ENCODE measurements around the gene AKT1. TPM values are rescaled to one million over a fixed set of nuclear protein-coding genes. Genes with fewer than 3 reads are reported as not detected.

Gene AKT1
- total and polyA plus RNA-seq, 5 donors, result 101 to 154 (median 125) TPM

DNA sequence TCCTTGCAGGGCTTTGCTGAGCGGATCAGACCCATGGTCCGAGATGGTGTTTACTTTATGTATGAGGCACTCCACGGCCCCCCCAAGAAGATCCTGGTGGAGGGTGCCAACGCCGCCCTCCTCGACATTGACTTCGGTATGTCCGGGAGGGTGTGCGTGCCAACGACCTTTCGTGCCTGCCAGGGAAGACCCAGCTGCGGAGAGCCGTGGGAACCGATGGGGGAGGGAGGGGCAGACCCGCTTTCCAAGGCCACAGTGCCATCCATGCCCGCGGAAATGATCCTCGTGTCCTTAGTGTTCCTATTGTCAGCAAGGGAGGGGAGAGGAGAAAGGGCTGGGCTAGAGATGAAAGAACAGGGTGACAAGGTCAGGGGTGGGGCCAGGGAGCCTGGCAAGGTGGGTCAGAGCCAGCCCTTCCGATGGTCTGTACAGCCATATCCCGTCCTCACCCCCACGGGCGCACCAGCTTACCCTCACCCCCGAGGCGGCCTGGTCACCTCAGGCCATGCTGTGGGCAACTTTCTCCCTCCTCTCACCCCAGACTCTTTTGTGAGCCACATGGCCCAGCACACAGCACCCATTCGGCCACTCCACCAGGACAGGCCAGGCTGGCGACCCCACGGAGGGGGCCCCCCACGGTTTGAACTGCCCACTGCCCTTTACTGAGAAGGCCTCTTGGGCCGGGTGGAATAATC is 54.3 kb downstream of the AKT1 start:
- H3K9me3 ChIP-seq (ENCODE audit: control insufficient read depth, low read length), result no peaks in the 10 kb centered on the region
- no peak for ATAC-seq
- WGBS, result 94% methylated on average over 29 of the region's 29 CpGs
- no peaks in the 10 kb centered on the region for H3K27me3 ChIP-seq (ENCODE audit: control insufficient read depth, insufficient read depth)
- no peak overlapping the region for H3K4me3 ChIP-seq (ENCODE audit: low read length)
- no peaks in the 10 kb centered on the region for H3K4me1 ChIP-seq (ENCODE audit: control insufficient read depth, insufficient read depth, low read length)
- no peak overlapping the region for H3K27ac ChIP-seq (ENCODE audit: low read length)
- intact Hi-C loops (cut with DNase I), result no loop called here
- peak; percentile 14 to 59 (median 38) for DNase-seq

DNA sequence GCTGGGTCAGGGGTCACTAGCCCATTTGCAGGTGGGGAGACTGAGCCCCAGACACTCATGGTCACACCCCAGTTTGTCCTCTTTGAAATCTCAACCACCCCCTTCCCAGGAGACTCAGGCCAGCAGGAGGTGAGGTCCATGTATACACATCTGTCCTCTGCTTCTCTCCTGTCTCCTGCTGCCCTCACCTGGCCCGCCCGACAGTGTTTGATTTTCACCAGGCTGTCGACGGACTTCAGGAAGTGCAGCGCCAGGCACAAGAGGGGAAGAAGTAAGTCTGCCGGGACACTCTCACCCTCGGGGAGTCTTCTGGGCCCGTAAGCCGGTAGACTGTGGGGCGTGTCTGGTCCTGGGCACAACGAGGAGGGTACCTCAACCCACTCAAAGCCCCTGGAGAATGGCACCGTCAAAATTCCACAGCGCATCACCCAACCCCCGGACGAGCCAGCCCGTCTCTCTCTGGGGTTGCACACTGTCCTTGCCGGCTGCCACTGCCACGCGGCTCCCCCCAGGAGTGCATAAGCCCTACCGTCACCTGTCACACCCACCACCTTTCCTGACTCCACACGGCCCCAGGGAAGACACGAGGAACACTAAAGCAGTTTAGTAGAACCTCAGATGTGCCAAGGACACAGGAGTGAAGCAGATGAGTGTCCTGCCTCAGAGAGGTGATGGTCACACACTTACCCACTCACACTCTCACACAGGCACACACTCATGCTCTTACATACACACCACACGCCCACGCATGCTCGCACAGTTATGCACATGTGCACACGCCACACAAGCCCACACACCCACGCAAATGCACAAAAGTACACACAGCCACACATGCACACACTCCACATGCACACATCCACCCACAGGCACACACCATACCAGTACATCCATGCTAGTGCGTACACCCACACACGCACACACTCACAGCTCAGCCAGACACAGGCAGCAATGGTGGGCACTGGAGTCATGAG is 55.7 kb downstream of the AKT1 start:
- peaks cover 12% of the 10 kb centered on the region for H3K4me1 ChIP-seq (ENCODE audit: control insufficient read depth, insufficient read depth, low read length)
- no peak overlapping the region for H3K4me3 ChIP-seq (ENCODE audit: low read length)
- intact Hi-C loops (cut with DNase I), result no loop called here
- H3K27ac ChIP-seq (ENCODE audit: low read length), result no peak overlapping the region
- no peaks in the 10 kb centered on the region for H3K27me3 ChIP-seq (ENCODE audit: control insufficient read depth, insufficient read depth)
- ATAC-seq (no peak), DNase-seq (peak in 1 of 3 donors; percentile 29)
- H3K9me3 ChIP-seq (ENCODE audit: control insufficient read depth, low read length), result no peaks in the 10 kb centered on the region
- 89% methylated on average over 29 of the region's 29 CpGs for WGBS

DNA sequence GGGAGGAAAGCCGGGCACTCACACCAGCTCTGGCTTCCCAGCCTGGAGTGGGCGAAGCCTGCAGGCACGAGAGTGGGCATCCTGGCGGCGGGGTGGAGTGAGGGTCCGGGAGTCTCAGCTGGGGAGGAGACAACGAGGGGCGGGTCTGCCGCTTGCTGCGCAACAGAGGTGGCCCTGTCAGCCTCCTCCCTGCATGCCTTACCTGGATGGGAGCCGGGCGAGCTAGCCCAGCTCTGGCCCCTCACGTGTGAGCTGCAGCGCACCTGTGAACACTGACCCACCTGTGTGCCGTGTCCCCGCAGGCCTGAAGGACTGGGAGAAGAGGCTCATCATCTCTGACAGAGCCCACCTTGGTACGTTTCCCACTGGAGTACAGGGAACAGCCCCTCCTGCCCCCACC is 56.5 kb downstream of the AKT1 start:
- peaks cover 15% of the 10 kb centered on the region for H3K4me1 ChIP-seq (ENCODE audit: control insufficient read depth, insufficient read depth, low read length)
- 93% methylated on average over 17 of the region's 17 CpGs for WGBS
- DNase-seq (peak in 2 of 3 donors; percentile 52 to 62), ATAC-seq (no peak)
- no peak overlapping the region for H3K27ac ChIP-seq (ENCODE audit: low read length)
- no peaks in the 10 kb centered on the region for H3K9me3 ChIP-seq (ENCODE audit: control insufficient read depth, low read length)
- intact Hi-C loops (cut with DNase I), result no loop called here
- no peaks in the 10 kb centered on the region for H3K27me3 ChIP-seq (ENCODE audit: control insufficient read depth, insufficient read depth)
- no peak overlapping the region for H3K4me3 ChIP-seq (ENCODE audit: low read length)

DNA sequence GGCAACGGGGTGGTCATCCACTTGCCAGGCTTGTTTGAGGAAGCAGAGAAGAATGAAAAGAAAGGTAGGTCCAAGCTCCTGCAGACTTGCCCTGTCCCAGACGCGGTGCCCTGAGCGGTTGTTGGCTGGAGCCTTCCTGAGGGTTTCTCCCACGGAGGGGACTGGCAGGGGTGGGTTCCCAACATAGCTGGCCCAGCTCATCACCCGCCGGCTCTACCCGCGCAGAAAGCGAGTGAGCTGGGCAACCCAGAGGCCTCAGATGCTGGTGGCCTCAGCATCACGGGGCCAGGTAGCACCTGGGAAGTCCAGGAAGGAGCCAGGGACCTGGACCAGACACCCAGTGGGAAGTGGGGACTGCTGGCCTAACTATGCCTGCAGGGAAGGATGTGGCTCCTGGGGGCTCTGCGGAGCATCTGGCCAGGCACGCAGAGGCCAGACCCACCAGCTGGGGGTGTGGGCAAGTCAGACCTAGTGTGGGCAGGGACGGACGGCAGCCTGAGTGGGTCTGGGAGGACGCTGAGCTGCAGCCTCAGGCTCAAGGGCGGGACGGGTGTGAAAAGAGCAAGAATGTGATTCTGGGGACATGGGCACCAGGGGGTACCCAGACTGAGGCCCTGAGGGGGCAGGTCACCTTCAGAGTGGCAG is 57.1 kb downstream of the AKT1 start:
- no peak overlapping the region for H3K4me3 ChIP-seq (ENCODE audit: low read length)
- no peak overlapping the region for H3K27ac ChIP-seq (ENCODE audit: low read length)
- peaks cover 20% of the 10 kb centered on the region for H3K4me1 ChIP-seq (ENCODE audit: control insufficient read depth, insufficient read depth, low read length)
- no peak for ATAC-seq
- peak in 1 of 3 donors; percentile 57 for DNase-seq
- intact Hi-C loops (cut with DNase I), result no loop called here
- 93% methylated on average over 18 of the region's 18 CpGs for WGBS
- H3K27me3 ChIP-seq (ENCODE audit: control insufficient read depth, insufficient read depth), result no peaks in the 10 kb centered on the region
- no peaks in the 10 kb centered on the region for H3K9me3 ChIP-seq (ENCODE audit: control insufficient read depth, low read length)

DNA sequence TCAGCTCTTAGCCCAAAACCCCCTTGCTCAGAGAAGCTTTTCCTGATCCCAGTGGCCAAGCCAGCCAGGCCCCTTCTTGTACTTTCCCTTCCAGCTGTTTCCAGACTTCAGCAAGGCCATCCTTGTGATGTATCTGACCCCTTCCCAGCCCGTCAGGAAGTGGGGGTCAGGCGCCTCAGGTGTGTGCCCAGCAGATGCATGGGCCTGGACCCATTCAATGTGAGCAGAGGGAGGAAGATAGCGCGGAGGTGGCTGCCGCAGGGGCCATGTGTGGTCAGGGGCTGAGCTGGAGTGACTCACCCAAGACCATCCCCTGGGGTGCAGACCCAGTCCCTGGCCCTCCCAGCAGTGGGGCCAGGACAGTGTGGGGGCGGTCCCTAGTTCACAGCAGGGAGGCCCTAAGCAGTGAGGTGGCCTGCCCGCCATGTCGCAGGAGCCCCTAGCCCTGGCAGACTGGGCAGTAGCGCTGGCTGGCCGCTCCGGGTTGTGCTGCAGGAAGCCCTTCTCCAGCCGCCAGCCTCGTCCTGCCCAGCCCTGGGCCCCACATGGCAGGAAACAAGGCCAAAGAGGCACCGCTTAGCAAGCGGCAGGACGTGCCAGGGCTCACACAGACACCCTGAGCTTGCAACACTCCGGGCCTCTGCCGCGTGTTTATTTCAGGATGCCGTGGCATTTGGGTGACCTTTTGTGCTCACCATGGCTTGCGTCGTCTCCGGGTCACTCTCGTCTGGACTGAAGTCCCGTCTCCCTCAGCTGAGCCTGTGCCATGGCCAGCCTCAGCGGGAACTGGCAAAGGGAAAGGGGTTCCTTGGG is 59.5 kb downstream of the AKT1 start:
- peak overlapping the region; percentile 79 for H3K27ac ChIP-seq (ENCODE audit: low read length)
- no peak overlapping the region for H3K4me3 ChIP-seq (ENCODE audit: low read length)
- H3K4me1 ChIP-seq (ENCODE audit: control insufficient read depth, insufficient read depth, low read length), result peaks cover 25% of the 10 kb centered on the region
- H3K9me3 ChIP-seq (ENCODE audit: control insufficient read depth, low read length), result no peaks in the 10 kb centered on the region
- peak; percentile 94 to 97 (median 96) for DNase-seq
- 29% methylated on average over 26 of the region's 26 CpGs for WGBS
- peak; percentile 86 to 88 for ATAC-seq
- intact Hi-C loops (cut with DNase I), result no loop called here
- no peaks in the 10 kb centered on the region for H3K27me3 ChIP-seq (ENCODE audit: control insufficient read depth, insufficient read depth)

DNA sequence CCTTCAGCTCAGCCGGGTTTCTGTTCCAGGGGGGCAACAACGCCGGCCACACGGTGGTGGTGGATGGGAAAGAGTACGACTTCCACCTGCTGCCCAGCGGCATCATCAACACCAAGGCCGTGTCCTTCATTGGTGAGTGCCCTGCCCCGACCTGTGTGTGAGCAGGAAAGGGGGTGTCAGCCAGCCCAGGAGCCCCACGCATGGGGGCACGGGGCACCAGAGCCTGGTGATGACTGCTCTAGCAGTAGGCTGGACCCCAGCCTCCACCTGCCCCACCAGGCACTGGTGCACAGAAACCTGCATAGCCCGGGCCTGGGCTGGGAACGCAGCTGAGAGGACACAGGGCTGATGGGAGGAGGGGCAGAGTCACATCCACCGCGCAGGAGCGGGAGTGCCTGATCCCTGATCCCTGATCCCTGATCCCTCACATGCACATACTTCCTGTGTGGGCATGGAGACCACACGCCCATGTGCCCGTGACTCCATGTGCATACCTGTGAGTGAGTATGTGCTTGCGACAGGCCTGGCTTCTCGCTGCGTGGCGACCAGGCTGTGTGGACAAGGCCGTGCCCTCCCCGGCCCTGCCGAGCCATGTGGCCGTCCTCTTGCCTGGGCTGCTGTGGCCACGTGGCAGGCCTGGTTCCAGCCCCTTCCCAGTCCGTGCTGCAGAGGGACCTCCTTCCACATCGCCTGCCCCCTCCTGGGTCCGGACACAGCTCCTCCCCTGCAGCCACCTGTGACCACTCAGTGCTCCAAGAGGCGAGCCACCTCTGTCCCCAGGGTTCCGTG is 60.4 kb downstream of the AKT1 start:
- peak overlapping the region; percentile 79 for H3K27ac ChIP-seq (ENCODE audit: low read length)

DNA sequence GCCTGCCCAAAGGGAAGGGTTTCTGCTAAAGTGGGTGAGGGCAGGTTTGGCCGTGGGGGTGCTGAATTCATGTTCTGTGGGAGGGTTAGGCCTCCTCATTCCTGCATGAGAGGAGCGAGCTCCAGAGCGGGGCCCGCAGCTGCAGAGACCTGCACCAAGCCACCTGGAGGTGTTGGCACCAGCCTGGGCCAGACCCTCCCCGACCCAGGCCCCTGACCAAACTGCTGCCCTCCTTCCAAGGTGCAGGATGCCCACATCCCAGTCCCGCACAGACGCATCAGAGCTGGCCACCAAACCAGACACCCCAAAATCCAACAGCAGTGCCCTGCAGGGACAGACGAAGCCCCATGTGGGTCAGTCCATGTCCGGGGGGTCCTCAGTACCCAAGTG is 61.0 kb downstream of the AKT1 start:
- intact Hi-C loops (cut with DNase I), result no loop called here
- ATAC-seq (no peak), DNase-seq (peak in 1 of 3 donors; percentile 63)
- Histone ChIP-seq H3K27me3 (ENCODE audit: control insufficient read depth, insufficient read depth) (no peaks in the 10 kb centered on the region), H3K27ac (ENCODE audit: low read length) (peak overlapping the region; percentile 79), H3K4me3 (ENCODE audit: low read length) (no peak overlapping the region), H3K4me1 (ENCODE audit: control insufficient read depth, insufficient read depth, low read length) (peaks cover 25% of the 10 kb centered on the region), H3K9me3 (ENCODE audit: control insufficient read depth, low read length) (no peaks in the 10 kb centered on the region)
- WGBS, result 94% methylated on average over 9 of the region's 9 CpGs

More for the DNA sequence above, 60.4 kb downstream of the AKT1 start:
- peaks cover 25% of the 10 kb centered on the region for H3K4me1 ChIP-seq (ENCODE audit: control insufficient read depth, insufficient read depth, low read length)
- intact Hi-C loops (cut with DNase I), result no loop called here
- peak; percentile 1 to 2 for ATAC-seq
- H3K4me3 ChIP-seq (ENCODE audit: low read length), result no peak overlapping the region
- DNase-seq, result peak in 2 of 3 donors; percentile 79 to 81
- H3K9me3 ChIP-seq (ENCODE audit: control insufficient read depth, low read length), result no peaks in the 10 kb centered on the region
- WGBS, result 77% methylated on average over 31 of the region's 31 CpGs
- H3K27me3 ChIP-seq (ENCODE audit: control insufficient read depth, insufficient read depth), result no peaks in the 10 kb centered on the region

DNA sequence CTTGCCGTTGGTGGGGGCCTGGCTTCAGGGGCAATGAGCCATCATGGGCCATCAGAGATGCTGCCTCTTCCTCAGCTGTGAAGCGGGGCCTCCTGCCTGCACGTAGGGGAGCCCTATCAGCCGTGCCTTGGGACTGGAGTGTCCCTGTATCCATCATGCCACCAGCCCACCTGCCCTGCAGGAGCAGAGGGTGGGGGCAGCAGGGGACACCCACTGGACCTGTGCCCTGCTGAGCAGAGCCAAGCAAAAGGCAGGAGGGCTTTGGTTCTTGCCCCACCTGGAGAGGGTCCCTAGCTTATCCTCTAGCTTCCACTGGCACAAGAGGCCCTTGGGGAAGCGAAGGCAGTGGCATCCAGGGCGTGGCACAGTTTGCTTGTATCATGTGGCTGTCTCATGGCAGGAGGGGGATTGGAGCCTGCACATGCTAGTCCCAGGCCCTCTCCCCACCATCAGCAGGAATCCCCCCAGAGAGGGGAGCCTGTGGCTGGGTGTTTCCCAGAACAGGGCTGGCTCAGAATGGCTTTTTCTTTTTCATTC is 61.4 kb downstream of the AKT1 start:
- ATAC-seq (no peak), DNase-seq (peak in 1 of 3 donors; percentile 57)
- H3K27me3 ChIP-seq (ENCODE audit: control insufficient read depth, insufficient read depth), result no peaks in the 10 kb centered on the region
- no peaks in the 10 kb centered on the region for H3K9me3 ChIP-seq (ENCODE audit: control insufficient read depth, low read length)
- H3K27ac ChIP-seq (ENCODE audit: low read length), result peak overlapping the region; percentile 79
- H3K4me1 ChIP-seq (ENCODE audit: control insufficient read depth, insufficient read depth, low read length), result peaks cover 25% of the 10 kb centered on the region
- intact Hi-C loops (cut with DNase I), result no loop called here
- WGBS, result 76% methylated on average over 6 of the region's 6 CpGs
- no peak overlapping the region for H3K4me3 ChIP-seq (ENCODE audit: low read length)

DNA sequence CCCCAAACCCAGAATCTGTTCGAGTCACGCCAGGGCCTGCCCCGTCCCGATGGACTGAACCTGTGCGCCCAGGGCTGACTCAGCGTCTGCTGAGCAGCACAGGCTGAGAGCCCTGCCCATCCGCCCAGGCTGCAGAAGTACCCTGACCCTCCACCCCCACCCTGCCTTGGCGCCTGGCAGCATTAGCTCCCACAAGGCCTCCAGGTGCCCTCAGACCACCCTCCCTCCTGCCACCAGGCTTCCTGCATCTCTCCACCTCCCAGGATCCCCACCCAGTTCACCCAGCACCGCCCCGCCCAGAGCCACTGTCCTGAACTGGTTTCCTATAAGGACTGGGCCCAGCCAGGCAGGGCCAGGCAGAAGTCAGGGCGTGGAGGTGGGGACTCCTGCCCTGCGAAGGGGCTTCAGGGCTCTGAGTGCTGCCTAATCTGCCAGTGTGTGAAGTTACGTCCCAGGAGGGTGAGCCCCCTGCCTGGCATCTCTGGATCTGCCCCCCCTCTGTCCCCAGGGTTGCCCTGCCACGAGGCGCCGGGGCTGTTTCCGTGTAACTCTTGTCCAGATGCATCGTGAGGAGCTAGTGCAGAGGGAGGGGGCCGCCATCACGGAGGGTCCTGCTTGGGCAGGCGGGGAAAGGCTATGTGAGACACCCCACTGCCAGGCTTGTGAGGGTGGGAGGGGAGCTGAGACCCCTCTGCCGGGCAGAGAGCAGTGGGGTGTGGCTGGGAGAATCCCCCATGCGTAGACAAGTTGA is 62.4 kb downstream of the AKT1 start:
- H3K27me3 ChIP-seq (ENCODE audit: control insufficient read depth, insufficient read depth), result no peaks in the 10 kb centered on the region
- WGBS, result 80% methylated on average over 23 of the region's 23 CpGs
- DNase-seq, result peak in 1 of 3 donors; percentile 72
- peak in 1 of 2 donors; percentile 1 for ATAC-seq
- intact Hi-C loops (cut with DNase I), result no loop called here
- H3K4me3 ChIP-seq (ENCODE audit: low read length), result no peak overlapping the region
- H3K9me3 ChIP-seq (ENCODE audit: control insufficient read depth, low read length), result no peaks in the 10 kb centered on the region
- peaks cover 25% of the 10 kb centered on the region for H3K4me1 ChIP-seq (ENCODE audit: control insufficient read depth, insufficient read depth, low read length)
- H3K27ac ChIP-seq (ENCODE audit: low read length), result peak overlapping the region; percentile 79
